Hippocampal formation (tissue), 2 donors: ENCODE data around the gene WDFY1.

ENCODE experiments used
- DNase-seq, 2 donors: peaks; one replicate each; lab custom pipeline; 2025; lab: John Stamatoyannopoulos, UW

Gene WDFY1

DNA sequence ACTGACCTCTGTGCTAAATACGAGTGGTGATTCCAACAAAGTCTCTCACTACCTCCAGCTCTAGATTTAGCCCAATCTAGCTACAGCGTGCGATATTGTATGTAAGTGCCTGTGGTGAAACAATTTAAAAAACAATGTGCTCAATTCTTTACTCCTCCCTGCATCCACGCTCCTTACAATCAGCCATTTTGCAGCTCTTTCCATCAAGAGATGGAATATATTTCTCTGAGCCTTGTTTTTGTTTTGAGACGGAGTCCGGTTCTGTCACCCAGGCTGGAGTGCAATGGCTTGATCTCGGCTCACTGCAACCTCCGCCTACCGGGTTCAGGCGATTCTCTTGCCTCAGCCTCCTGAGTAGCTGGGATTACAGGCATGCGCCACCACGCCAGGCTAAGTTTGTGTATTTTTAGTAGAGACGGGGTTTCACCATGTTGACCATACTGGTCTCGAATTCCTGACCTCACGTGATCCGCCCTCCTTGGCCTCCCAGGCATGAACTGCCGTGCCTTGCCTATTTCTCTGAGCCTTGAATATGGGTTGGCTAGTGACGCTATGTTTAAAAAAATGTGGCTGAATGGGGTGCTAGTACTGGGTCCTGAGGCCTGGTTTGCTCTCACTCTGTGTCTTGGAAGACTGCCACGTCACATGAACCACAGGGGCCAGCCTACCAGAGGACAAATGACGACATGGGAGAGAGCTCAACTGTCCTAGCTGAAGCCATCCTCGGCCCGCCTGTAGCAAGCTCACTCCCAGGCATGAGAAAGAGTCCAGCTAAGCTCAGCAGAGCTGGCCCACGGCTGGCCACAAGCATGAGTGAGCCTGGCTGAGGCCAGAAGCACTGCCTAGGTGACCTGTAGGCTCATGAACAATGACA lies 14.8 kb downstream of the WDFY1 start:
- peak; percentile 54 to 83 for DNase-seq

DNA sequence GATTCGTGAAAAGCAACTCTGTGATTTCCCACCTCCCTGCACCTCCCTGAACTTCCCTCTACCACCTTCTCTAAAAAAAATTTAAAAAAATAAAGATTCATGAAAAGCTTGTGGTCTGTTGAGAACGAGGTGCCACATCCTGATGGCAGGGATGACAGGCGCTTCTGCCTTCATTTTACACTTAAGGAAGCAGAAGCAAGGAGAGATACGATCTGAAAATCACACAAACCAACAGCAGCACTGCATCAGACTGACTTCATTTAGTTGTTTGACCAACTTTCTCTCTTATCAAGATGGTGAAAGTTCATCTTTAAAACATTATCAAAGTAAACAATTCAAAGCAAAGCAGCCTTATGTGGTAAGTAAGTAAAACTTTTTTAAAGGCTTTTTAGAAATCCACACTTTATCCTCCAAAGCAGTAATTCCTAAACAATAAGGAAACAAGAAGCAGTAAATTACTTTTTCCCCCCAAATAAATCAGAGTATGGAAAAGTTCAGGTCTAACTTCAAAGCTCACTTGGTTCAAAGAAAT lies 15.5 kb downstream of the WDFY1 start:
- DNase-seq, result no peak

GRCh38 chr2:223928113-223929006 lies 16.8 kb downstream of the WDFY1 start:
- DNase-seq, result no peak

GRCh38 chr2:223925106-223925505 lies 20.0 kb downstream of the WDFY1 start:
- DNase-seq, result no peak

DNA sequence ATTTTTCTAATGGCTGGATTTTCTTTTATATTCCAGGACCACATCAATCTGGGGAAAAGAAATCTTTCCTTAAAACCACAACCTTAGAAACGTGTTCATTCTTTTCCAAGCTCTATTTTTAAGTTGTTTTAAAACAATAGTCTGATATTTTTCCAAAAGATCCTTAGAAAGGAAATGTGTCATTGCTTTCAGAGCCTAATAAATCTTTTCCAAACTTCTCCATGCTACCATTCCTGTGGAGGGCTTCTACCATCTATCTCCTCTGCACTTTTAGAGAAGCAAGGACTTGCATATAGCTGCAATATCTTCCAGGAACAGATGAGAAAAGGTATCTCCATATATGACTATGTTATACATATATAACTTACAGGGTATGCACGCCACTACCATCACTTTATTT lies 21.2 kb downstream of the WDFY1 start:
- DNase-seq, result no peak

DNA sequence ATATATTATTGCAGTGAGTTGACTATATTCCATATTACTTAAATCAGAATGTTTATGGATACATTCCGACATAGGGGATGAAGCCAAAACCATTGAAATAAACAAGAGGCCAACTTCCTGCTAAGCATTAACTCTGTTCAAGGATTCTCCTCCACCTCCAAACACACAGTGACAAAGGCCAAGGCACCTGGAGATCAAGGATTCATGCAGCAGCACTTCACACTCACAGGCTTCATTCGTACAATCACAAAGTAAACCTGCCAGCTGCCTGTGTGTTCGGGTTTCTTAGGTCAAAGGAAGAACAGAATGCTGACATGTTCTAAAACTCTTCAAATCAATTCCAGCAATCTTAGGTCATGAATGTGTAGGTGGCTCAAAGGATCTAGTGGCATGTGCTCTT lies 22.8 kb downstream of the WDFY1 start:
- no peak for DNase-seq

DNA sequence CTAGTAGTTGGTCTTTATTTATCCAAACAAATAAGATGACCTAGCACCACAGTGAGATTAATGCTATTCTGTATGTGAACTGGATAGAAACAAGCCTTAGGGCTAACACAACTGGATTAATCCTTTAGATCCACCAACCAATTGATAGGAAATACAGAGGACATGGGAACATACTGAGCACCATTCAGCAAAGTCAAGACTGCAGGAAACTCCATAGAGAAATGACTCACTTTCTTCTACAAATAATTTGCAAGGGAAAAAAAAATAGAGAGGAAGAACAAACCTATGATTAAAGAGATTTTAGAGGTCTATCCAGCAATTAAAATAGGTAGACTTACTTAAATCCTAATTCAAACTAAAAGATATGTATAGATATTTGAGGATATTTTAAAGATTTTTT lies 23.9 kb downstream of the WDFY1 start:
- DNase-seq, result no peak

DNA sequence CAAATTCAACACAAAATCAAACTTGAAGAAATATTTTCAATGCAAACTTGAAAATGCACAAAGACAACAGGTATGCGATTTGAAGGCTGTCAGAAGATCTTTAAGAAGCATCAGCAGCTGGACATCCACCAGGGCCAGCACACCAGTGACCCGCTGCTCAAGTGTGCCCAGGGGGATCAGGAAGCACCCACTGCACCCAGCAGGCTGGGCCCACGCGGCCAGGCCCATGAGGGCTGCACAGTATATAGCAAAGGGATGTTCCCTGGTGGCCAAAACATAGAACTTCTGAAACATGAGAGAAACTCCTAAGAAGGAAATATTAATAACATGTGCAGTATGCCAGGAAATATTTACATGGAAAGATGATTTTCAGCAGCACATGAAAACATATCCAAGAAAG lies 25.0 kb downstream of the WDFY1 start:
- DNase-seq, result no peak

- no peak for DNase-seq
Observed at GRCh38 chr2:223918671-223919134, 26.4 kb downstream of the WDFY1 start.

GRCh38 chr2:223916181-223916920 lies 28.8 kb downstream of the WDFY1 start:
- DNase-seq, result no peak

DNA sequence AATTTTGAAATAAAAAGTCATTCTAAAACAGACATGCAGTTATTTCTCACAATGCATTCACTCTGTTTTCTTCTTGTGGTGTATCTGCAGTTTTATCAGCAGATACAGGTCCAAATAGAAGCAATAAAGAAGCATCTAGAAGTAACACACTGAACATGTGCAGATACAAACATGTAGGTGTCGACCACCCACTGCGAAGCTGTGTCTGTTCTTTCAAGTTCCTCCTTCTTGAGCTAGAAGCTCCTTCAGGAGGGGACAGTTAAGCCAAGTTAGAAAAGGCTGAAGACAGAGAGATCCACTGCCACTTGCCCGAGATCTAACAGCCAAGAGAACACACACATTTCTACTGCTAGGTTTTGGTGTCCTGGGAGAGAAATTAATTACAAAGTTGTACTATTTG lies 30.1 kb downstream of the WDFY1 start:
- no peak for DNase-seq

DNA sequence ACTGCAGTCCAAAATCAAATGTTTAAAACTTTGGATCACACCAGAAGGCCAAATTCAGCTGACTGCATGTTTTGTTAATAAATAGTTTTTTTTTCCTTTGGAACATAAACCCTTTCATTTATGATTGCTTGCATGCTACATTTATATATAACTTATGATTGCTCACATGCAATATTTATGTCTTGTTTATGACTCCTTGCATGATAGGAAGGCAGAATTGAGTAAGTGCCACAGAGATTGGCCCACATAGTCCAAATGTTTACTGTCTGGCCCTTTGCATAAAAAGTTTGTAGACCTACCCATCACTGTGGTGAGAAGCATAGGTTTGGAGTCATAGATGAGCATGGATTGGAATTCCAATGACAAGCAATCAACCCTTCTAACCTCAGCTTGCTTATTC lies 30.8 kb downstream of the WDFY1 start:
- no peak for DNase-seq

GRCh38 chr2:223909001-223909741 lies 36.0 kb downstream of the WDFY1 start:
- DNase-seq, result no peak

DNA sequence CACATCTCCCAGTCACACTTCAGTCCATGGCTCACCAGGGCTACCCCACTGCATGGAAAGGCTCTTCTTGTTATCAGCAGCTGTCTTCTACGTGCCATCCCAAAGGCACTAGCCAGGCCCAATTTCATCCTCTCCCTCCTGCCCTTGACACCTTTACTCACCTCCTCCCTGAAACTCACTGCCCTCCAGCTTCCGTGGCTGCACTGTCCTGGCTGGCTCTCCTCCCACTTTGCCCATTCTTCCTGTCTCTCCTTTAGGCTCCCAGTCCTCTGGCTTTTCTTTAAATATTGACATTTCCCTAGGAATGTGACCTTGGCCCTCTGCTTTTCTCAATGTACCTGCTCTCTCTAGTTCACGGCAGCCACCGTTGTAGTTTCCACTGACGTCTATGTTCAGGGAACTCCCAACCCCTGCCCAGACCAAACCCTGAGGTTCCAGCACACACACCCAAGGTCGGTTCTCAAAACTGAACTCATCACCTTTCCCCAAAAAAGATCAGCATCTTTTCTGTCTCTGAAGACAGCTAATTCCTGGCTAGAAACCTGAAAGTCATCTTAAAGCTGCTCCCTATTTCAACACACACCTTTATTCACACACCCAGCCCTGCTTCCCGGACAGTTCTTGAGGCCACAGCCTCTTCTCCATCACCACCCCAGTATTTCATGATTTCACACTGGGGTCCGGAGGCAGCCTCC lies 36.7 kb downstream of the WDFY1 start:
- no peak for DNase-seq

DNA sequence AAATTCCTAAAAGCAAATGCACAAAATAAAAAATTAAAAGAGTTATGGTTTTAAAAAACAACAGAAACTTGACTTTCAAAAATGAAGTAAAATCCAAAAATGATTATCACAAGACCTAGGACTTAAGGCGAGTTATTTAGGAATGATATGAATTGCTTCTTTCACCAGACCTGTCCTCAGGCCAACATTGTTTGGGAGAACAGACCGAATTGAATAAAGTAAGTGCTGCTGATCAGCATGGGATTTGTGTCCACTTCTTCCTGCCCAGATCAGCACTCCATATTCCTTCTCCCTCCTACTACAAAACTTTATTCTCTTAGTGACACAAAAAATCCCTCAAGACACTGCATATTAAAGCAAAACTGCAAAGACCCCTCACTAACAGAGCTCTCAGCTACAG lies 39.1 kb downstream of the WDFY1 start:
- no peak for DNase-seq

DNA sequence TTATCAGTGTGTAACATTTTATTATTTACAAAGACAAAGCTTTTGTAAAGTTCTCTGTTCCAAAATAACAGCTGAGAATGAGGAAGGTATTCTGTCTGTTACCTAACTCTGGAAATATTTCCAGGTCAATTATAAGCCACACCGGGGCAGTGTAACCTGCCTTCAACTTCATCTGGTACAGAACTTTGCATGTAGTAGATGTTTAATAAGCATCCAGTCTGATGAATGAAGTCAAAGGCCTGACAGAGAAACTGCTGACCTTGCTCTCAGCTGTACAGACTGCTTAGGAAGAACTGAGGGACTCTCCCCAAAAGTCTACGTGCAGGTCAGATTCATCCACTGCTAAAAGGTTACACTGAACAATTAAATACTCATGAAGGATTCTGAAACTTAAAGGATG lies 43.3 kb downstream of the WDFY1 start:
- no peak for DNase-seq

DNA sequence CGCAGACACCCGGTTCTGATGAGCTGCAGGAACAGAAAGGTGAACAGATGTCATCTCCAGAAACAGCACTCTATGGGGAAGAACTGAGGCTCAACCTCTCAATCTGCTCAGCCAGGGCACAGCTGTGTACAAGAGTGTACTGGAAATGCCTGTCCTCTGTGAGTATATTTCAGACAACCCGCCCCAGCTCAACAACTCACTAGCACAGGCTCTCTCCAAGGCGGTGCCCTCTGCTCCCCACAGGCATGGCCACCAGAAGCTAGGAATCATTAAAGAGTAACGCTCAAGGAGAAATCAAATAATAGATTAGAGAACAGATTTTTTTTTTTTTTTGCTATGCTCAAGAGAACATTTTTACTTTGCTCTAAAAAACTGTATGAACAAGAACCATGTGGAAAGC lies 43.8 kb downstream of the WDFY1 start:
- DNase-seq, result no peak

- no peak for DNase-seq
Observed at GRCh38 chr2:223900531-223900930, 44.6 kb downstream of the WDFY1 start.

DNA sequence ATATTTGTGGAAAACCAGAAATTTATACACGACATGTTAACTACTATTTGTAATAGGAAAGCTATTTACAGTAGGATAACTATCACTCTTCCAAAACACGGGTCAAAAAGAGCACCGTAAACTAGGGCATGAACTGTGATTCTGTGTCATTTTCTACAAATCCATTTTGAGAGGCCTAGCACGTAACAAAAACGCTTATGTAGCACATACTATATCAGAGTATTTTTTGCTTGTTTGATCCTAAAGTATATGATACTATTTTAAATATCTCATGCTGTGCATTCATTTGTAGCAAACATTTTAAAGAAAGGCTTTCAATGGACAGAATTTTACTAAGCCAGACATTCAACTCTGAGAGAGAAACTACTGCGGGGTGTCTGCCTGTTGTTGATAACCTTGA lies 45.1 kb downstream of the WDFY1 start:
- no peak for DNase-seq

GRCh38 chr2:223897669-223898330 lies 47.3 kb downstream of the WDFY1 start:
- DNase-seq, result no peak
